ENCODE results near the gene LRP10.
A peak's percentile ranks its signal among the peaks of the same experiment; 100 is the strongest.

The LRP10 gene

GRCh38 chr14:22866874-22867273 lies 4.7 kb upstream of the LRP10 start:
- no peak for DNase-seq

DNA sequence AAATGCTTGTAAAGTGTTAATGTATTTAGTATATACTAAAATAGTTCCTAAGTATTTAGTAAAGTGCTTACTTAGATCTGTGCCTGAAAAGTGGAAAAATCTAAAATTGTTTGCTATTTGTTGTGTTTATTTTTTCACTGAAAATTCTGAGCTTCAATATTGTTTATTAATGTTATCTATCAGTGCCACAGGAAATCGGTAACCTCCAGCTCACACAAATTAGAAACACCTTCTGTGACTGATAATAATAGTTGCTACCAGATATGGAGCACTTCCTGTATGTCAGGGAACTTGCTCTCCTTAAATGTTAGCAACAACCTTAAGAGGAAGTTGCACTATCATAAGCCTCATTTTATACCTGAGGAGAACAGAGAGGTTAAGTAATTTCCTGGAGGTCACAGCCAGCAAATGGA lies 723 bp upstream of the LRP10 start:
- no peak for DNase-seq

GRCh38 chr14:22872033-22872832 lies 693 bp downstream of the LRP10 start:
- DNase-seq: peak; percentile 68 to 77

GRCh38 chr14:22872833-22873520 lies 1.4 kb downstream of the LRP10 start:
- no peak for DNase-seq

DNA sequence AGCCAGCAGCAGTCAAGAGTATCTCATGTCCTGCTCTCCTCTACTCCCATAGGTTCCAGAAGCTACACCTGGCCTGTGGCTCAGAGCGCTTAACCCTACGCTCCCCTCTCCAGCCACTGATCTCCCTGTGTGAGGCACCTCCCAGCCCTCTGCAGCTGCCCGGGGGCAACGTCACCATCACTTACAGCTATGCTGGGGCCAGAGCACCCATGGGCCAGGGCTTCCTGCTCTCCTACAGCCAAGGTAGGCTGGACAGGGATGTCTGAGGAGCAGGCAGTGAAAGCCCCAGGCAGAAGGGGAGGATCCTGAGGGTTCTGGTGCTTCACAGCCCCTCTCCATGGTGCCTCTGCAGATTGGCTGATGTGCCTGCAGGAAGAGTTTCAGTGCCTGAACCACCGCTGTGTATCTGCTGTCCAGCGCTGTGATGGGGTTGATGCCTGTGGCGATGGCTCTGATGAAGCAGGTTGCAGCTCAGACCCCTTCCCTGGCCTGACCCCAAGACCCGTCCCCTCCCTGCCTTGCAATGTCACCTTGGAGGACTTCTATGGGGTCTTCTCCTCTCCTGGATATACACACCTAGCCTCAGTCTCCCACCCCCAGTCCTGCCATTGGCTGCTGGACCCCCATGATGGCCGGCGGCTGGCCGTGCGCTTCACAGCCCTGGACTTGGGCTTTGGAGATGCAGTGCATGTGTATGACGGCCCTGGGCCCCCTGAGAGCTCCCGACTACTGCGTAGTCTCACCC lies 3.6 kb downstream of the LRP10 start:
- DNase-seq: no peak

DNA sequence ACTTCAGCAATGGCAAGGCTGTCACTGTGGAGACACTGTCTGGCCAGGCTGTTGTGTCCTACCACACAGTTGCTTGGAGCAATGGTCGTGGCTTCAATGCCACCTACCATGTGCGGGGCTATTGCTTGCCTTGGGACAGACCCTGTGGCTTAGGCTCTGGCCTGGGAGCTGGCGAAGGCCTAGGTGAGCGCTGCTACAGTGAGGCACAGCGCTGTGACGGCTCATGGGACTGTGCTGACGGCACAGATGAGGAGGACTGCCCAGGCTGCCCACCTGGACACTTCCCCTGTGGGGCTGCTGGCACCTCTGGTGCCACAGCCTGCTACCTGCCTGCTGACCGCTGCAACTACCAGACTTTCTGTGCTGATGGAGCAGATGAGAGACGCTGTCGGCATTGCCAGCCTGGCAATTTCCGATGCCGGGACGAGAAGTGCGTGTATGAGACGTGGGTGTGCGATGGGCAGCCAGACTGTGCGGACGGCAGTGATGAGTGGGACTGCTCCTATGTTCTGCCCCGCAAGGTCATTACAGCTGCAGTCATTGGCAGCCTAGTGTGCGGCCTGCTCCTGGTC lies 4.3 kb downstream of the LRP10 start:
- DNase-seq: no peak

GRCh38 chr14:22877000-22877501 lies 5.5 kb downstream of the LRP10 start:
- DNase-seq: no peak

- DNase-seq: no peak
Observed at GRCh38 chr14:22878271-22879246, 7.0 kb downstream of the LRP10 start.

DNA sequence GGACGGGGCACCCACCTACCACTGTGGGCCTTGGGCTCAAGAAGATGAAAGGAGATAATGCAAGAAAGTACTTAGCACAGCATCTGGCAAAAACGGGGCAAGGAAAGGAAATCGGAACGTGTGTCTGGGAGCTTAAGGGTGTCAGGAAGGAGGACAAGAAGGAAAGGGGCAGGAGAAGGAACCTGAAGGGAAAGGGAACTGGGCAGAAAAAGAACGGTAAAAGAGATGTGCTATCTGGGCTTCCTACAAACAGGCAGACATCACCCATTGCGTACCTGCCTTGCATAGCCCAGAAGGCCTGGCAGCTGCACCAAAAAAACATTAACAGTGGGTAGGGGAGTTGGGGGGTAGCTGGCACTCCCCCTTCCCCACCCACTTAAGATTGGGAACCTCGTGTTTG lies 10.5 kb downstream of the LRP10 start:
- DNase-seq: no peak

GRCh38 chr14:22882529-22883172 lies 11.1 kb downstream of the LRP10 start:
- DNase-seq: peak; percentile 55 to 57

DNA sequence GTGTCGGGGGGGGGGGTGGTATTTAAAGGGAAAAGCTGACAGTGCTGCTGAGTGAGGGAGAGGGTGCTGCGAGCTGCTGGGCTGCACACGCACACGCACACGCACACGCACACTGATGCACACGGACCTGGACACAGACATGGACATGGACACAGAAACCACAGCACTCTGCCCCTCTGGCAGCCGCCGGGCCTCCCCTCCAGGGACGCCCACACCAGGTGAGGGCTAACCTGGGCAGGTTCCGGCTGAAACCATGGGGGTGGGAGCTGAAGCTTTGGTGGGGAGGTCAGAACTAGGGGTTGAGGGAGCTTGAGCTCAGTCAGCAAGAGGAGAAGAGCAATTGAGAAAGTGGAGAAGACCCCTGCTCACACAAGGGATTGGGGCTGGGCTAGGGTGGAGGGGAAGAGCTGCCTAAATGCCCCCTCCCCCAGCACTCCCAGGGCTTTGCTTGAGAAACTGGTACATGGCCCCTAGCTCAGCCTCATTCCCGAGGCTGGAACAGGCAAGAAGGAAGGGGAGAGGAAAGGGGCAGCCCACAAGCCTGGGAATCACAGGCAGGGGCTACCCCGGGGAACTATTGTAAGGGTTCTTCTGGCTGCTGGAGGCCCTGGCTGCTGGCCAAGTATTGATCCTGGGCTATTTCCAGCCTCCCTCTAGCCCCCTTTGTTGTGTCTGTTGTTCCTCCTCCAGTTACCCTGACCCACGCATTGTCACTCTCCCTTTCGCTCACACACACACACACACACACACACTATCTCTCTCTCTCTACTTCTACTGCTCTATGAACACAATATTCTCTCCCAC lies 11.8 kb downstream of the LRP10 start, which contains the start of gene REM2:
REM2 (plus strand) TSS at position 50 of the 804 bp plus-strand sequence; CDS start at position 116, 66 bp downstream.
- no peak for DNase-seq

DNA sequence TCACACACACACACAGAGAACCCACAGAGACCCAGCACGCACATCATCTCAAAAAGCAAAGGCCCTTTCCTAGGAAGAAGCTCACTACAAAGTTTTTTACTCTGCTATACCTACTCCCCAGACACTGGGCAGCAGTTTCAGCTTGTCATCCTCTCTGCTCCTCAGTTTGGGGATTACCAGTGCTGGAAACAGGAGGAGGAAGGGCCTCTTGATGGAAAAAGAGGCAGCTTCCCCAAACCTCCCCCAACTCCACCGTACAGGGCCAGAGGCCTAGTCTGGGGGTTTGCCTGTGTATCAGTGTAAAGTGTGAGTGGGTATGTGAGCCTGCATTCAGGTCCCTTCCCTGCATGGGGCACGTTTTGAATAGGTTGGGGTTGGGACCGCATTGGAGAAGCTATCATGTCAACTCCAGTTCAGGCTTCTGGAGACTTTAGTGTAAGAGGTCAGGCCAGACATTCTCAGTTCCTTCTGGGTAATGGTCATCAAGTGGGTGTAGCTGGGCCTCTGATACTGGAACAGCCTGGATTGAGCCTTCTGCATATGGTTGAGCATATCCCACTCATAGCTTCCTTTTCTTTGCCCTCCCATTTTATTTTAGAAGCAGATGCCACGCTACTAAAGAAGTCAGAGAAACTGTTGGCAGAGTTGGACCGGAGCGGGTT lies 12.7 kb downstream of the LRP10 start:
- no peak for DNase-seq

DNA sequence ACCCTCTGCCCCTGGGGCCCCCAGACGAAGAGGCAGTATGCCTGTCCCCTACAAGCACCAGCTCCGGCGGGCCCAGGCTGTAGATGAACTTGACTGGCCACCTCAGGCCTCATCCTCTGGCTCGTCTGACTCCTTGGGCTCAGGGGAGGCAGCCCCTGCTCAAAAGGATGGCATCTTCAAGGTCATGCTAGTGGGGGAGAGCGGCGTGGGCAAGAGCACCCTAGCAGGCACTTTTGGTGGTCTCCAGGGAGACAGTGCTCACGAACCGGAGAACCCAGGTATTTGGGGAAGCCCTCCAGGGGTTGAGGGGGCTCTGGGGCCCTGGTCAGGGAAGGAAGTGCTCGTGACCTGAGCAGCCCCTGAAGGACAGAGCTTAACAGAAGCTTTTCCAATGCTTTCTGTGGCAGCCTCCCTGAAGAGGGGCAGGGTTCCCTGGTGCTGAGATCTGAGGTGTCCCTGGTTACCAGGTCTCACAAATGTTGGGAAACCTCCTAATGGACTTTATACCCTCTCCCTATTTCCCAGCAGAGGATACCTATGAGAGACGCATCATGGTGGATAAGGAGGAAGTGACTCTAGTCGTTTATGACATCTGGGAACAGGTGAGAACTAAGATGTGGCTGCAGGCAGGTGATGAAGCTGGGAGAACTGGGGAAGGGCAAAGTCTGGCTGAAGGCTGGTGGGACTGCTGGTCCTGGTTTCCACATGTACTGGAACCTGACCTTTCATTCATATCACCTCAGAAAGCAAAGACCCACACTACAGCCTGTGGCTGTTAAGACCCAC lies 13.4 kb downstream of the LRP10 start:
- DNase-seq: no peak

DNA sequence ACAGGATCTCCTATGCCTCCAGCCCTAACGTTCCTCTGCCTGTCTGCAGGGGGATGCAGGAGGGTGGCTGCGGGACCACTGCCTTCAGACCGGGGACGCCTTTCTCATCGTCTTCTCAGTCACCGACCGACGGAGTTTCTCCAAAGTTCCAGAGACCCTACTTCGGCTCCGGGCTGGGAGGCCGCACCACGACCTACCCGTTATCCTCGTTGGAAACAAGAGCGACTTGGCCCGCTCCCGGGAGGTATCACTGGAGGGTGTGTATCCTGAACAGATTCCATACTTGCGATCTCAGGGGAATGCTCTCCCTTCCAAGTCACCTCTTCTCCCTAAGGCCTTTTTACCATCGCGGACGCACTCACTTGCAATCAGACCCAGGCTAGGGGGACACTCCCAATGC lies 14.4 kb downstream of the LRP10 start:
- DNase-seq: no peak

GRCh38 chr14:22886500-22887259 lies 15.1 kb downstream of the LRP10 start:
- peak; percentile 81 to 85 for DNase-seq

GRCh38 chr14:22887260-22887989 lies 15.9 kb downstream of the LRP10 start:
- DNase-seq: peak; percentile 60 to 73

DNA sequence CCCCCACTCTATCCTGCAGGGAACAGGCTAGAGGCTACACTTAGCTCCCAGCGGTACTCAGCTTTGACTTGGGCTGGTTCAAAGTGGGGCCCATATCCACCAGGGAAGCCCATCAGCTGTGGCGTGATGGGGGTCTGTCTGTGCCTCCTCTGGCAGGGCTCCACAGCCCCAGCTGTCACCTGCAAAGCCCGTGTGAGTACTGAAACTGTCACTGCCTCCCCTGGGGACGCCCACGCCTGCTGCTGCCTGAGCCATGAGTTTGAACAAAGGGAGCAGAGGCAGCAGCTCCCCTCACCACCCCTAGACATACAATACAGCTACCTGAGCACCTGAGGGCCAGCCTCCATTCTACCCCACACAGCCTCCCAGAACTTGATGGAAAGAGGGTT lies 16.4 kb downstream of the LRP10 start:
- peak; percentile 22 to 66 for DNase-seq
